Naive thymus-derived CD8-positive, alpha-beta T cell (primary cell): ENCODE results near the gene PTPN18. TPM values are rescaled to one million over a fixed set of nuclear protein-coding genes. Genes with fewer than 3 reads are reported as not detected.

ENCODE experiments used
- ATAC-seq, 2 donors: fragments of 150-1000 bp; cut with Tn5 transposase in 1 of 2; sonication (Bioruptor Pico), chemical (Tn5 transposase) in 1 of 2; 1 replicate in 1 of 2; 2 replicates in 1 of 2; pipeline ENCODE4 v1.10.0; 2021; ENCODE audit warnings: mild to moderate bottlenecking in 2 of 2, moderate library complexity in 2 of 2
- POLR2A ChIA-PET: fragments of 350-600 bp; sonication (Branson Sonifier 250); formaldehyde crosslinking; loops from one replicate; lab custom pipeline; 2021; ENCODE audit warnings: antibody characterized with exemption; lab: Charles Lee
- DNase-seq, 10 donors: peaks; one replicate each; pipeline versions ENCODE4 v3.0.0 to v3.0.0-alpha.2; 2020 to 2022
- H3K27ac Mint-ChIP-seq, 10 donors: one replicate each; pipeline ENCODE4 v1.8.0; 2020 to 2022; ENCODE audit warnings: mild to moderate bottlenecking in 10 of 10, mixed read lengths in 10 of 10, moderate library complexity in 4 of 10, inconsistent platforms in 1 of 10
- H3K27me3 Mint-ChIP-seq, 5 donors: one replicate each; pipeline ENCODE4 v1.8.0; 2021 to 2022; ENCODE audit warnings: mixed read lengths in 5 of 5
- H3K36me3 Mint-ChIP-seq, 3 donors: one replicate each; pipeline ENCODE4 v1.8.0; 2020 to 2022; ENCODE audit warnings: mixed read lengths in 3 of 3, mild to moderate bottlenecking in 2 of 3, inconsistent platforms in 1 of 3
- H3K4me1 Mint-ChIP-seq, 4 donors: one replicate each; pipeline ENCODE4 v1.8.0; 2021 to 2022; ENCODE audit warnings: mixed read lengths in 4 of 4
- H3K4me3 Mint-ChIP-seq, 10 donors: one replicate each; pipeline ENCODE4 v1.8.0; 2020 to 2022; ENCODE audit warnings: mild to moderate bottlenecking in 10 of 10, mixed read lengths in 10 of 10, moderate library complexity in 6 of 10, inconsistent platforms in 1 of 10
- H3K9me3 Mint-ChIP-seq, 9 donors: one replicate each; pipeline ENCODE4 v1.8.0; 2020 to 2022; ENCODE audit warnings: mixed read lengths in 9 of 9, mild to moderate bottlenecking in 3 of 9, inconsistent platforms in 1 of 9, moderate library complexity in 1 of 9
- polyA plus RNA-seq, 3 donors: library from polyadenylated mRNA; unstranded; fragments of 300-500 nt; fragmentation: Illumina TruSeq; gene quantifications; one replicate each; pipeline ENCODE4 v1.2.3, GENCODE V29; 2021
- total RNA-seq, 8 experiments: library from RNA in 2 of 8; stranded (reverse) in 2 of 8; gene quantifications; one replicate each; pipeline ENCODE4 v1.2.3 and lab custom pipeline; 2021 to 2026

PTPN18 gene
- total and polyA plus RNA-seq, 5 experiments from 2014 or later: 33.7 to 47.5 (median 40.5) TPM

DNA sequence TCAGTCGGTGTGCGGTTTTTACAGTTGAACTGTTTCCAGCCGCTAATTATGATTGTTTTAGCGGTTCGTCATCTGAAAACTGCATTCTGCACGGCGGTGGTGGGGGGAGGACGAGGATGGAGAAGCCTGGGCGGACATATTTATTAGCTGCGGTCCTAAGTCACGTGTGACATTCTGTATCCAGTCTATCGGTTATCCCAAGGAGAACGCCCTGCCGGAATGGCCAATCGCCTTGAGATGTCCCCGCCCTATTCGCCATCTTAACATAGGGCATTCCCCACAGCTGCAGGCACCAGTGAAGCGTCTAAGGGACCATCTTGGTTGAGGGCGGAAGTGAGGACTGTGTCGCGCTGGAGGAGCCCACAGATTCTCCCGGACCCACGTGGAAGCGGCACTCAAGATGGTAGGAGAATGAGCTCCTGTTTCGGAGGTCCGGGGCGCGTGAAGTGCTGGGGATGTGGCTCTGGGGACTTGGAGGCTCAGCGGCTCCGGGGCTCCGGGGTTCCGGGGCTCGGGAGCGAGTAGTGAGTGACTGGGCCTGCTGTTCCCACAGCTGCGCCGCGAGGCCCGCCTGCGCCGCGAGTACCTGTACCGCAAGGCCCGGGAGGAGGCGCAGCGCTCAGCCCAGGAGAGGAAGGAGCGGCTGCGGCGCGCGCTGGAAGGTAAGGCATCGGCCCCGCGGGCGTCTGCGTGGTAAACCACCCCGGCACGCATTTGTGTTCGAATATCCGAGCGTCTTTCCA lies 13.2 kb upstream of the PTPN18 start, which contains the start of gene IMP4:
IMP4 (plus strand) TSS at position 365 of the 743 bp plus-strand sequence; CDS start at position 401, 36 bp downstream.
- ATAC-seq (peak; percentile 85 to 87), DNase-seq (peak; percentile 75 to 98 (median 96))
- peak within 1 kb of the TSS; percentile 98 to 100 (median 99) for H3K27ac Mint-ChIP-seq
- POLR2A ChIA-PET: interaction anchor here (0.5 to 5.4 kb wide), 20 partner anchors 8 to 1150 kb away, joined by 3 to 69 read pairs (median 4); partner anchors contain the start of genes FAM168B, GPR148, MZT2B and PLEKHB2
- no peaks in the 10 kb centered on the region for H3K9me3 Mint-ChIP-seq
- peak within 1 kb of the TSS; percentile 97 to 100 (median 100) for H3K4me3 Mint-ChIP-seq
- H3K27me3 Mint-ChIP-seq: no peaks in the 10 kb centered on the region
- H3K4me1 Mint-ChIP-seq: peaks cover 26 to 57% (median 43%) of the 10 kb centered on the region in 4 donors
- peaks cover 0 to 66% (median 26%) of the 10 kb centered on the region in 3 donors for H3K36me3 Mint-ChIP-seq

DNA sequence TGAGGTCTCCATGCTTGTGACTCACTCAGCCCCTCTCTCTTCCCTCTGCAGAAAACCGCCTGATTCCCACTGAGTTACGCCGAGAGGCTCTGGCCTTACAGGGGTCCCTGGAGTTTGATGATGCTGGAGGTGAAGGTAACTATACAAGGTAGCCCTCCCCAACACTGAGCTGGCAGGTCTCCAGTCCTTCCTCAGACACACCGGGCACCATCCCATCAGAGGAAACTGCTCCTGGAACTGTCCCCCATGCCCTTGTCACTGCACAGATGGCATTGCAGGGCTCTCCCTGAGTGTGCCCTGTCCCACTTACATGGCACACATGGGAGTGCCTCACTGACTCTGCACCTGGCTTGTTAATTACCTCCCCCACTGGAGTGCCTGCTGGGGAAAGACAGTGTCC lies 11.3 kb upstream of the PTPN18 start:
- ATAC-seq: no peak
- H3K4me1 Mint-ChIP-seq: peaks cover 23 to 57% (median 43%) of the 10 kb centered on the region in 4 donors
- no peak for DNase-seq
- H3K27me3 Mint-ChIP-seq: no peaks in the 10 kb centered on the region
- POLR2A ChIA-PET: interaction anchor here (3.7 to 5.4 kb wide), 2 partner anchors 10 to 27 kb away, joined by 54 to 69 read pairs; partner anchors contain the start of gene PTPN18
- H3K36me3 Mint-ChIP-seq: peaks cover 0 to 61% (median 21%) of the 10 kb centered on the region in 3 donors
- H3K4me3 Mint-ChIP-seq: peak overlapping the region; percentile 22 to 100 (median 100)
- peak overlapping the region in 4 of 10 donors; percentile 20 to 73 (median 48) for H3K27ac Mint-ChIP-seq
- no peaks in the 10 kb centered on the region for H3K9me3 Mint-ChIP-seq

DNA sequence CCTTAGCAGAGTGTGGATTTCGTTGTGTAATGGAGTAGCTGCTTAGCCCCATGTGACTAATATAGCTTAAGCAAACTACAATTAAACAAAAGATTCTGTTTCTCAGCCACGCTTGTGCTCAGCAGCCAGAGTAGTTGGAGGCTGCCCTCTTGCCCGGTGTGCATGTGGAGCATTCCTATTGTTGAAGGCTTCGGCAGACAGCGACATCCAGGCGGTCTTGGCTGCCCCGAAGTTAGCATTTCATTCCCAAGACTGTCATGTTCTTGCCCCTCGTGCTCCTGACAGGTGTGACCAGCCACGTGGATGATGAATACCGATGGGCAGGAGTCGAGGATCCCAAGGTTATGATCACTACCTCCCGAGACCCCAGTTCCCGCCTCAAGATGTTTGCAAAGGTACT lies 10.8 kb upstream of the PTPN18 start:
- DNase-seq (no peak), ATAC-seq (no peak)
- no peaks in the 10 kb centered on the region for H3K27me3 Mint-ChIP-seq
- peak overlapping the region in 2 of 10 donors; percentile 57 to 73 for H3K27ac Mint-ChIP-seq
- H3K36me3 Mint-ChIP-seq: peaks cover 0 to 56% (median 21%) of the 10 kb centered on the region in 3 donors
- H3K4me3 Mint-ChIP-seq: peak overlapping the region in 6 of 10 donors; percentile 20 to 100 (median 98)
- peaks cover 19 to 54% (median 40%) of the 10 kb centered on the region in 4 donors for H3K4me1 Mint-ChIP-seq
- H3K9me3 Mint-ChIP-seq: no peaks in the 10 kb centered on the region
- POLR2A ChIA-PET: interaction anchor here (5.4 kb wide), 1 partner anchor 26 kb away, joined by 69 read pairs; no protein-coding TSS in a partner anchor

DNA sequence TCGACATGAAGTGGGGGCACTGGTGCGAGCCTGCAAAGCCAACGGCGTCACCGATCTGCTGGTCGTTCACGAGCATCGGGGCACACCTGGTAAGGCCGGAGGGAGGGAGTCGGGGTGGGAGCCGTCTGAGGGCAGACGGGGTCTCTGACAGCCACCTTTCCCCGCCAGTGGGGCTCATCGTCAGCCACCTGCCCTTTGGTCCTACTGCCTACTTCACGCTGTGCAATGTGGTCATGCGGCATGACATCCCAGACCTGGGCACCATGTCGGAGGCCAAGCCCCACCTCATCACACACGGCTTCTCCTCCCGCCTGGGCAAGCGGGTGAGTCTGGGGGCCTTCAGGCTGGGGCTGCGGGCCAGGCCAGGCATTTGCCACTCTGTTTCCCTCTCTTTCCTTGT lies 10.2 kb upstream of the PTPN18 start:
- Mint-ChIP-seq H3K4me3 (peak overlapping the region in 2 of 10 donors; percentile 18 to 42), H3K27me3 (no peaks in the 10 kb centered on the region), H3K27ac (no peak overlapping the region), H3K9me3 (no peaks in the 10 kb centered on the region), H3K36me3 (peaks cover 0 to 50% (median 21%) of the 10 kb centered on the region in 3 donors), H3K4me1 (peaks cover 15 to 49% (median 34%) of the 10 kb centered on the region in 4 donors)
- DNase-seq (no peak), ATAC-seq (no peak)
- POLR2A ChIA-PET: interaction anchor here (5.4 kb wide), 1 partner anchor 26 kb away, joined by 69 read pairs; no protein-coding TSS in a partner anchor

DNA sequence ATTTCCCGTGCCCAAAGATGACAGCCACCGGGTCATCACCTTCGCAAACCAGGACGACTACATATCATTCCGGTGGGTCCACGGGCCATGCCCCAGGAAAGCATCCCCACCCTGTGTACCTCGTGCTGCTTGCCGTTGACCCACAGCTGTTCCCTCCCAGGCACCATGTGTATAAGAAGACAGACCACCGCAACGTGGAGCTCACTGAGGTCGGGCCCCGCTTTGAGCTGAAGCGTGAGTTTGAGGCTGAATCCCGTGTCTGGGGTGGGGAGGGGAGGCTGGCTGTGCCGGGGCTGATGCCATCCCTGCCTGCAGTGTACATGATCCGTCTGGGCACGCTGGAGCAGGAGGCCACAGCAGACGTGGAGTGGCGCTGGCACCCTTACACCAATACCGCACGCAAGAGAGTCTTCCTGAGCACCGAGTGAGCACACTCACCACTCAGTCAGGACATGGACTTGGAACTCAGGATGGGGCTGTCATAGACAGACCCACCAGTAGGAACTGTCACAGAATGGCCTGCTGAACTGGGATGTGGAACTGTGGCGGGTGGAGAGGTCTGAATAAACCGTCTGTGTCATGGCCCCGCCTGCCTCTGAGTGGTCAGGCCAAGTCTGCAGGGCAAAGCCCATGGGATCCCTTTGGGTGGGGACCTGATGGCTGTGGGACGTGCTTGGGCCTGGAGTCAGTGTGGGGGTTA lies 9.7 kb upstream of the PTPN18 start:
- Mint-ChIP-seq H3K27ac (peak overlapping the region in 5 of 10 donors; percentile 6 to 63 (median 34)), H3K4me1 (peaks cover 12 to 45% (median 30%) of the 10 kb centered on the region in 4 donors), H3K27me3 (no peaks in the 10 kb centered on the region), H3K9me3 (no peaks in the 10 kb centered on the region), H3K36me3 (peaks cover 0 to 50% (median 21%) of the 10 kb centered on the region in 3 donors), H3K4me3 (peak overlapping the region in 4 of 10 donors; percentile 18 to 71 (median 46))
- POLR2A ChIA-PET: interaction anchor here (5.4 kb wide), 1 partner anchor 25 kb away, joined by 69 read pairs; no protein-coding TSS in a partner anchor
- DNase-seq (no peak), ATAC-seq (no peak)

DNA sequence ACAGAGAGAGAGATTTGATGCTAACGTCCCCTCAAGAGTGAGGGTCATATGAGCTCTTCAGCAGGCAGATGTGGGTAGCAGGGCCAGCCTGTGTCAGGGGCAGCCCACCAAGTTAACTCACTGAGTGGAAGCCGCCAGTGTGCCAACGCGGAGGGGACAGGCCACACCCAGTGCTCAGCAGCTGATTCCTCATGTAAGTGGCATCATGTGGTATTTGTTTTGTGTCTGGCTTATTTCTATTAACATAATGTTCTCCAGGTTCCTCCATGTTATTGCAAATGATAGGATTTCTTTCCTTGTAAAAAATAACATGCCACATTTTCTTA lies 9.2 kb upstream of the PTPN18 start:
- peak overlapping the region in 2 of 10 donors; percentile 39 to 51 for H3K27ac Mint-ChIP-seq

DNA sequence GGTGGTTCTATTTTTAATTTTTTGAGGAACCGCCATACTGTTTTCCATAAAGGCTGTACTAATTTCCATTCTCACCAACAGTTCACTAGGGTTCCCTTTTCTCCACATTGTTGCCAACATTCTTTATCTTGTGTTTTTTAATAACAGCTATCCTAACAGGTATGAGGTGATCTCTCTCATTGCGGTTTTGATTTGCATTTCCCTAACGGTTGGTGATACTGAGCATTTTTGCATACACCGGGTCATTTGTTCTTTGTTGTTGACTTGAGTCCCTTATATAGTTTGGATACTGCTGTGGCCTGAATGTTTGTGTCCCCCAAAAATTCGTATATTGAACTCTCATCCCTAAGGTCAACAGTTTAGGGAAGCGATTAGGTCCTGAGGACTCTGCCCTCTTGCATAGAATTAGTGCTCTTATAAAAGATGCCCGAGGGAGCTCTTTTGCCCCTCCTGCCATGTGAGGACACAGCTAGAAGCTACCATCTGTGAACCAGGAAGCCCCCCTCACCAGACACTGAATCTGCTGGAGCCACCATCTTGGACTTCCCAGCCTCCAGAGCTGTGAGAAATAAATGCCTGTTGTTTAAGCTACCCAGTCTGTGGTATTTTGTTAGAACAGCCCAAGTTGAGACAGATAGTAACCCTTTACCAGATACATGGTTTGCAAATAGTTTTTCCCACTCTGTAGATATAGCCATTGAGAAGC lies 8.5 kb upstream of the PTPN18 start:
- Mint-ChIP-seq H3K4me3 (peak overlapping the region in 2 of 10 donors; percentile 14 to 24), H3K36me3 (peaks cover 0 to 50% (median 21%) of the 10 kb centered on the region in 3 donors), H3K27me3 (no peaks in the 10 kb centered on the region), H3K4me1 (peaks cover 7 to 37% (median 24%) of the 10 kb centered on the region in 4 donors), H3K27ac (peak overlapping the region in 3 of 10 donors; percentile 15 to 39 (median 15)), H3K9me3 (no peaks in the 10 kb centered on the region)
- POLR2A ChIA-PET: no interaction called here
- DNase-seq (no peak), ATAC-seq (no peak)

More for the DNA sequence above, 9.2 kb upstream of the PTPN18 start:
- POLR2A ChIA-PET: no interaction called here
- DNase-seq (no peak), ATAC-seq (no peak)
- Mint-ChIP-seq H3K4me1 (peaks cover 10 to 41% (median 27%) of the 10 kb centered on the region in 4 donors), H3K36me3 (peaks cover 0 to 50% (median 21%) of the 10 kb centered on the region in 3 donors), H3K9me3 (no peaks in the 10 kb centered on the region), H3K27me3 (no peaks in the 10 kb centered on the region), H3K4me3 (peak overlapping the region in 1 of 10 donors; percentile 71)

DNA sequence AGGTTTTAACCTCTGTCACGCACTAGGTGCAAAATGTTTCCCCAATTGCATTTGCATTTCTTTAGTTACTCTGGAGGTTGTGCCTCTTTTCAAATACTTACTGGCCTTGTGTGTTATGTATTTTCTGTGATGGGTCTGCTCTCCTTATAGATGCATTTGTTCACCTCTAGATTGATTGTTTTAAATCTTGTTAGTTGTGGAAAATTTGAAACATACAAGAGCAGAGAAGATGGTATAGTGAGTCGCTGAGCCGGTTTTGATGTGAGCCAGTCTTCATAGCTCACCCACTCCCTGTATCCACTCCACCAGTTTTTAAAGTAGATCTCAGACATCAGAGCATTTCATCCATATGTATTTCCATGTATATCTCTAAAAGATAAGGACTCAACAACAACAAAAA lies 6.7 kb upstream of the PTPN18 start:
- Mint-ChIP-seq H3K4me3 (no peak overlapping the region), H3K9me3 (no peaks in the 10 kb centered on the region), H3K27me3 (no peaks in the 10 kb centered on the region), H3K27ac (peak overlapping the region in 1 of 10 donors; percentile 2), H3K36me3 (peaks cover 0 to 48% (median 21%) of the 10 kb centered on the region in 3 donors), H3K4me1 (peaks cover 4 to 23% (median 14%) of the 10 kb centered on the region in 4 donors)
- POLR2A ChIA-PET: interaction anchor here (0.9 kb wide), 1 partner anchor 14 kb away, joined by 3 read pairs; no protein-coding TSS in a partner anchor
- DNase-seq (no peak), ATAC-seq (no peak)

DNA sequence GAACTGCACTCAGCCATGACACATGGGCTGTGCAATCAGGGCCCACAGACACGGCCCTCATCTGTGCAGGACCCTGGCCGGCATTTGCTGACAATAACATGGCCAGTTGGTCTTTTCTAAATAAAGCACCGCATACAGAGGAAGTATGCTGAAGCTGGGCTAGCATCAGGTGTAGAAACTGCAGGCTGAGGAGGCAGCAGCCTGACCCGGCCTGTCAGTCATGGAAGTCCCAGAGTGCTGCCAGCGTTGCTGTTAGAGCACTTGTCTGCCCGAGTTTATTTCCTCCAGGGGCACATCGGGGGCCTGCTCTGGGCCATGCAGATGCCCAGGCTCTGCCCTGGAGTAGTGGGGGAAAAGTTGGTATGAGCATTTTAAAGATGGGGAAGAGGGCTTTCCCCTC lies 4.1 kb upstream of the PTPN18 start:
- peaks cover 0 to 23% (median 9%) of the 10 kb centered on the region in 3 donors for H3K36me3 Mint-ChIP-seq
- peak overlapping the region in 2 of 10 donors; percentile 48 to 72 for H3K27ac Mint-ChIP-seq
- no peaks in the 10 kb centered on the region for H3K9me3 Mint-ChIP-seq
- H3K4me1 Mint-ChIP-seq: peaks cover 11 to 21% (median 15%) of the 10 kb centered on the region in 4 donors
- POLR2A ChIA-PET: interaction anchor here (5.6 kb wide), 1 partner anchor 9 kb away, joined by 54 read pairs; the partner anchor contains the start of gene IMP4
- H3K27me3 Mint-ChIP-seq: no peaks in the 10 kb centered on the region
- no peak for ATAC-seq
- H3K4me3 Mint-ChIP-seq: no peak overlapping the region
- no peak for DNase-seq

DNA sequence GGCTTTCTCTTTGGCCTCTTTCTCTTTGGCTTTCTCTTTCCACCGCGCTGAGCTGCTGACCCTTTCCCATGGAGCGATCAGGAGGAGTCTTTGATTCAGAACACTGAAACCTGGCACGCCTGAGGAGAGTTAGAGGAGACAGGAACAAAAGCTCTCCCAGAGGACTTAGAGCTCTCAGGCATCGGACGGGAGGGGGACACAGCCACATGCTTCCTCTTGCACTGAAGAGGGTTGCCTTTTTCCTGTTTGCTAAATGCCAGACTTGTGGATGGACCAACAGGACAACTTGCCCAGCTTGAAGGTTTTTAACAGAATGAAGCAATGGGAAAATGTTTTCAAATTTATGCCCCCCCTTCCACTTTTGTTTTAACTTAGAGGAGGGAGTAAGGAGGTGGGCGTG lies 3.6 kb upstream of the PTPN18 start:
- no peak for DNase-seq
- no peak overlapping the region for H3K4me3 Mint-ChIP-seq
- H3K36me3 Mint-ChIP-seq: peaks cover 0 to 18% (median 4%) of the 10 kb centered on the region in 3 donors
- peak overlapping the region in 2 of 10 donors; percentile 11 to 48 for H3K27ac Mint-ChIP-seq
- no peaks in the 10 kb centered on the region for H3K27me3 Mint-ChIP-seq
- POLR2A ChIA-PET: interaction anchor here (5.6 kb wide), 1 partner anchor 10 kb away, joined by 54 read pairs; the partner anchor contains the start of gene IMP4
- peaks cover 11 to 23% (median 14%) of the 10 kb centered on the region in 4 donors for H3K4me1 Mint-ChIP-seq
- no peak for ATAC-seq
- H3K9me3 Mint-ChIP-seq: no peaks in the 10 kb centered on the region

DNA sequence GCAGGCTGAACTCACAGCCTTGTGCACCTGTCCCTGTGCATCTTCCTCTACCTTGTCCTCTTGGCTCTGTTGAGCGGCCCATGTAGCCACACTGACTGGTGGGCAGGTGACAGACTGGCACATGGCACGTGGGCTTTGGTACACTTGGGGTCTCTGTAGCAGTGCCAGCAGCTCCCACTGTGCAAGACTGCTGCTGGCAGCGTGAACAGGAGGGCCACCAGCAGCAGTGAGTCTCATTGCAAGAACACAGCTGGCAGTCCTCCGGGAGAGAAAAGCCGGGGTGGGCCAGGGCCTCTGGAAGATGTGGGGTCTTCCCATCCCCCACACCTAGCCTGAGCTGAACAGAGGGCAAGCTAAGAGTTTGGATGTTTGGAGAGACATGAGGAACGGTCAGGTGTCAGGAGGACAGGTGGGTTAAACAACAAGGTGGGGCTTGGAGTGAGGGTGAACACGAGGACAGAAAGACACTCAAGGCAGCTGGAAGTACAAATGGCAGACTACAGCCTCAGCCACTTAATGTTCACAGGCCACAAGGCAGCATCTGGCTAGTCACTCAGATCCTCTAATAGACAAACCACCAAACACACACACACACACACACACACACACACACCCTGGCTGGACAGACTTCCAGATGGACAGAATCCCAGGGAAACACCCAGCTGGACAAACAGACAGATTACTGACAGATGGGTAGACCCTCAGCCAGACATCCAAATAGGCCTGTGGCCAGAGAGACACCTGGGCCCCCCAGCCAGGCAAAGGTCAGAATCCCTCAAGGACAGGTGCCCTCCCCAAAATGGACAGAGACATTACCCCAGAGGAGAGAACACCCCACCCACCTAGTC lies 2.3 kb upstream of the PTPN18 start:
- POLR2A ChIA-PET: interaction anchor here (0.6 to 5.6 kb wide), 4 partner anchors 11 to 1139 kb away, joined by 3 to 54 read pairs (median 10); partner anchors contain the start of genes IMP4 and MZT2A
- Mint-ChIP-seq H3K36me3 (peaks cover 0 to 5% (median 0%) of the 10 kb centered on the region in 3 donors), H3K4me1 (peaks cover 11 to 23% (median 13%) of the 10 kb centered on the region in 4 donors), H3K9me3 (no peaks in the 10 kb centered on the region), H3K27me3 (no peaks in the 10 kb centered on the region), H3K27ac (peak overlapping the region in 3 of 10 donors; percentile 4 to 76 (median 50)), H3K4me3 (peak overlapping the region in 4 of 10 donors; percentile 26 to 88 (median 56))
- no peak for ATAC-seq
- DNase-seq: no peak
